Measurements from ENCODE around the gene ANGEL2.

ANGEL2 gene

GRCh38 chr1:212951126-212951946 lies 64.3 kb downstream of the ANGEL2 start:
- no peak for DNase-seq (ENCODE audit: low read depth)
- no peak for TF ChIP-seq CTCF (IDR thresholded peaks at IDR 0.05; ENCODE audit: insufficient read depth, low read depth, low read length, missing control alignments)
- peak overlapping the region; percentile 42 for H3K4me3 ChIP-seq (ENCODE audit: low read length)

- TF ChIP-seq CTCF (IDR thresholded peaks at IDR 0.05; ENCODE audit: insufficient read depth, low read depth, low read length, missing control alignments) = no peak
- peak within 1 kb of the TSS; percentile 42 for H3K4me3 ChIP-seq (ENCODE audit: low read length)
- peak; percentile 72 for DNase-seq (ENCODE audit: low read depth)
Observed at GRCh38 chr1:212950243-212951125, 65.2 kb downstream of the ANGEL2 start, which contains the start of gene VASH2. Gene VASH2 (plus strand): TSS chr1:212950541. CDS start chr1:212951543, 1,002 bp downstream.

- DNase-seq (ENCODE audit: low read depth) = no peak
- TF ChIP-seq CTCF (IDR thresholded peaks at IDR 0.05; ENCODE audit: insufficient read depth, low read depth, low read length, missing control alignments) = no peak
- H3K4me3 ChIP-seq (ENCODE audit: low read length) = peak overlapping the region; percentile 42
Observed at GRCh38 chr1:212949771-212950170, 65.9 kb downstream of the ANGEL2 start.

GRCh38 chr1:212946872-212947271 lies 68.8 kb downstream of the ANGEL2 start:
- no peak for DNase-seq (ENCODE audit: low read depth)
- H3K4me3 ChIP-seq (ENCODE audit: low read length) = no peak overlapping the region
- no peak for TF ChIP-seq CTCF (IDR thresholded peaks at IDR 0.05; ENCODE audit: insufficient read depth, low read depth, low read length, missing control alignments)

GRCh38 chr1:212945463-212946160 lies 70.1 kb downstream of the ANGEL2 start:
- TF ChIP-seq CTCF (IDR thresholded peaks at IDR 0.05; ENCODE audit: insufficient read depth, low read depth, low read length, missing control alignments) = no peak
- H3K4me3 ChIP-seq (ENCODE audit: low read length) = no peak overlapping the region
- DNase-seq (ENCODE audit: low read depth) = no peak

- no peak overlapping the region for H3K4me3 ChIP-seq (ENCODE audit: low read length)
- TF ChIP-seq CTCF (IDR thresholded peaks at IDR 0.05; ENCODE audit: insufficient read depth, low read depth, low read length, missing control alignments) = no peak
Observed at GRCh38 chr1:212945056-212945455, 70.6 kb downstream of the ANGEL2 start.

More at GRCh38 chr1:212945056-212945455, 70.6 kb downstream of the ANGEL2 start:
- DNase-seq (ENCODE audit: low read depth) = no peak
